HEK293 (cell line): ENCODE measurements around the gene EFEMP2.
A peak's percentile ranks its signal among the peaks of the same experiment; 100 is the strongest.

ENCODE experiments used
- CTCF ChIA-PET: fragments of 350-600 bp; formaldehyde crosslinking; extraction: SDS; loops from one replicate; lab custom pipeline; 2021; ENCODE audit warnings: antibody characterized with exemption; lab: Yijun Ruan, JAX
- POLR2A ChIA-PET: fragments of 300-600 bp; formaldehyde crosslinking; extraction: SDS; loops from one replicate; lab custom pipeline; 2020; ENCODE audit warnings: antibody characterized with exemption, inconsistent platforms; lab: Yijun Ruan, JAX
- H3K27ac ChIP-seq: fragments of 200-500 bp; sonication (Bioruptor generic); 2 replicates; pipeline ENCODE4 v1.5.1; 2014; ENCODE audit warnings: low read depth, low read length, control low read depth, inconsistent platforms; ENCODE audit errors: extremely low read depth
- H3K36me3 ChIP-seq, 2 experiments: fragments of 200-500 bp in 1 of 2; sonication (Bioruptor generic) in 1 of 2; 1 replicate in 1 of 2; 2 replicates in 1 of 2; pipeline ENCODE4 v1.5.1; 2014 to 2017; ENCODE audit warnings: inconsistent platforms in 2 of 2, low read length in 2 of 2; ENCODE audit not compliant: control insufficient read depth in 2 of 2, insufficient read depth in 1 of 2
- H3K4me1 ChIP-seq: fragments of 200-500 bp; sonication (Bioruptor generic); 2 replicates; pipeline ENCODE4 v1.5.1; 2014; ENCODE audit warnings: mild to moderate bottlenecking, low read length, inconsistent platforms; ENCODE audit not compliant: control insufficient read depth, insufficient read depth
- H3K4me3 ChIP-seq: 2 replicates; pipeline ENCODE4 v1.5.1; 2011; ENCODE audit warnings: low read depth, mild to moderate bottlenecking, control low read depth, low read length, moderate library complexity
- H3K9me3 ChIP-seq: fragments of 200-500 bp; sonication (Bioruptor generic); 2 replicates; pipeline ENCODE4 v1.5.1; 2014; ENCODE audit warnings: low read depth, low read length, inconsistent platforms; ENCODE audit not compliant: control insufficient read depth, insufficient read depth
- GLI2 ChIP-seq: fragments of 450-650 bp; formaldehyde crosslinking; IDR thresholded peaks from 2 replicates; pipeline ENCODE4; 2017; ENCODE audit warnings: missing biosample characterization, missing genetic modification characterization, low read depth, borderline replicate concordance
- KLF7 ChIP-seq: fragments of 450-650 bp; formaldehyde crosslinking; IDR thresholded peaks from 2 replicates; pipeline ENCODE4 v1.5.1; 2016; ENCODE audit warnings: missing biosample characterization, missing genetic modification characterization, borderline replicate concordance
- MEIS1 ChIP-seq: sonication (generic); formaldehyde crosslinking; IDR thresholded peaks from 2 replicates; pipeline ENCODE4 v1.8.1; 2022; ENCODE audit warnings: missing genetic modification reagents, mild to moderate bottlenecking, borderline replicate concordance
- SP7 ChIP-seq: fragments of 450-650 bp; formaldehyde crosslinking; IDR thresholded peaks from 2 replicates; pipeline ENCODE4 v1.5.1; 2016; ENCODE audit warnings: missing biosample characterization, missing genetic modification characterization
- ZBTB20 ChIP-seq: fragments of 450-650 bp; formaldehyde crosslinking; IDR thresholded peaks from 2 replicates; pipeline ENCODE4 v1.5.1; 2016; ENCODE audit warnings: missing biosample characterization, missing genetic modification characterization
- ZBTB48 ChIP-seq: fragments of 450-650 bp; formaldehyde crosslinking; IDR thresholded peaks from 2 replicates; pipeline ENCODE4 v1.5.1; 2016; ENCODE audit warnings: missing biosample characterization, missing genetic modification characterization
- ZFP41 ChIP-seq: fragments of 450-650 bp; formaldehyde crosslinking; IDR thresholded peaks from 2 replicates; pipeline ENCODE4 v1.5.1; 2016; ENCODE audit warnings: missing biosample characterization, missing genetic modification characterization, borderline replicate concordance
- ZNF157 ChIP-seq: fragments of 450-650 bp; formaldehyde crosslinking; IDR thresholded peaks from 2 replicates; pipeline ENCODE4 v1.5.1; 2016; ENCODE audit warnings: missing biosample characterization, missing genetic modification characterization
- ZNF274 ChIP-seq, 2 experiments: fragments of 200-500 bp in 1 of 2; fragments of 450-650 bp in 1 of 2; sonication (Bioruptor generic) in 1 of 2; formaldehyde crosslinking in 1 of 2; IDR thresholded peaks; 2 replicates each; pipeline versions ENCODE4 v1.5.1 to v1.6.1; 2014 to 2016; ENCODE audit warnings: borderline replicate concordance in 1 of 2, inconsistent platforms in 1 of 2, low read length in 1 of 2, missing biosample characterization in 1 of 2, missing genetic modification characterization in 1 of 2
- ZNF350 ChIP-seq: fragments of 450-650 bp; formaldehyde crosslinking; IDR thresholded peaks from 2 replicates; pipeline ENCODE4 v1.5.0; 2017; ENCODE audit warnings: missing biosample characterization, mild to moderate bottlenecking, missing genetic modification characterization
- ZNF394 ChIP-seq: fragments of 450-650 bp; formaldehyde crosslinking; IDR thresholded peaks from 2 replicates; pipeline ENCODE4 v1.5.1; 2016; ENCODE audit warnings: missing biosample characterization, missing genetic modification characterization, mild to moderate bottlenecking, moderate library complexity, borderline replicate concordance
- ZNF404 ChIP-seq: fragments of 450-650 bp; formaldehyde crosslinking; IDR thresholded peaks from 2 replicates; pipeline ENCODE4 v1.5.1; 2017; ENCODE audit warnings: missing biosample characterization, missing genetic modification characterization
- ZNF658 ChIP-seq: fragments of 450-650 bp; formaldehyde crosslinking; IDR thresholded peaks from 2 replicates; pipeline ENCODE4; 2016; ENCODE audit warnings: missing biosample characterization, missing genetic modification characterization
- ZNF777 ChIP-seq: fragments of 450-650 bp; formaldehyde crosslinking; IDR thresholded peaks from 2 replicates; pipeline ENCODE4 v1.5.1; 2017; ENCODE audit warnings: missing biosample characterization, missing genetic modification characterization, borderline replicate concordance
- ZXDB ChIP-seq: fragments of 450-650 bp; formaldehyde crosslinking; IDR thresholded peaks from 2 replicates; pipeline ENCODE4 v1.5.1; 2016; ENCODE audit warnings: missing biosample characterization, missing genetic modification characterization
- TF ChIP-seq, protein P1 (sequence below): fragments of 450-650 bp; IDR thresholded peaks from 2 replicates; pipeline ENCODE4 v1.5.1; 2018; ENCODE audit warnings: missing biosample characterization, missing genetic modification characterization
- TF ChIP-seq, protein P2 (sequence below): fragments of 450-650 bp; formaldehyde crosslinking; IDR thresholded peaks from 2 replicates; pipeline ENCODE4 v1.5.1; 2016; ENCODE audit warnings: missing biosample characterization, missing genetic modification characterization, borderline replicate concordance

EFEMP2 gene

DNA sequence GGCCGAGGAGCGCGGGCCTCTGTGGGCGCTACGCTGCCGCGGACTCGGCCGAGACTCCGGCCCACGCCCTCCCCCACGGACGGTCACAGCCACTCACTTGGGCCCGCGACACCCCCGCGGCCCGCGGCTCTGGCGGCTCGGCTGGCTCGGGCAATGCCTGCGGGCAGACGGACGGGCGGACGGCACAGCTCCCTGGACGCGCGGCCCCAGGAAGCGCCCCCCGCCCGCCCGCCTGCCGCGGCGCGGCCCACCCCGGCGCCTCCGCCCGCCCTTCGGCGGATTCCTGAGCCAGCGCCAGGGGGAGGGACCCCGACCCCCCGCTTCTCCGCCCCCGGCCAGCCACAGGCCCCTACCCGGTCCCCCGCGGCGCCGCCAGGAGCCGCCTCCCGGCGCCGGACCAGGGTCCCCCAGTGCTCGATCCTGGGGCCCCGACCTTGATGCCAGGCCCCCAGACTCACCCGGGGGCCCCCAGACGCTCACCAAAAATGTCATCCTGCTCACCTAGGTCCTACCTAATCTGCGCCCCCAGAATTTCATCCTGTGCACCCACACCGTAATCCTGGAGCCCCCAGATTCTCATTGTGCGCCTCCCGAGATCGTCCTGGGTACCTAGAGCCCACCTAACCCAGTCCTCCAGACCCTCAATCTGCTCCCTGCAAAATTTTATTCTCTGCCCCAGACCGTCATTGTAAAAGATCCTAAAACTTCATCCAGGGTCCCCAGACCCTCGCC is at the start of gene EFEMP2:
EFEMP2 (minus strand) TSS at position 215 of the 732 bp plus-strand sequence. CDS start 446 bp downstream, outside the sequence.
- Histone ChIP-seq H3K36me3 (peaks cover 0 to 8% of the 10 kb centered on the region in 2 experiments; a peak in 1 of 3 replicates), H3K9me3 (no peaks in the 10 kb centered on the region), H3K27ac (no peak within 1 kb of the TSS)
- TF ChIP-seq, protein P1, sequence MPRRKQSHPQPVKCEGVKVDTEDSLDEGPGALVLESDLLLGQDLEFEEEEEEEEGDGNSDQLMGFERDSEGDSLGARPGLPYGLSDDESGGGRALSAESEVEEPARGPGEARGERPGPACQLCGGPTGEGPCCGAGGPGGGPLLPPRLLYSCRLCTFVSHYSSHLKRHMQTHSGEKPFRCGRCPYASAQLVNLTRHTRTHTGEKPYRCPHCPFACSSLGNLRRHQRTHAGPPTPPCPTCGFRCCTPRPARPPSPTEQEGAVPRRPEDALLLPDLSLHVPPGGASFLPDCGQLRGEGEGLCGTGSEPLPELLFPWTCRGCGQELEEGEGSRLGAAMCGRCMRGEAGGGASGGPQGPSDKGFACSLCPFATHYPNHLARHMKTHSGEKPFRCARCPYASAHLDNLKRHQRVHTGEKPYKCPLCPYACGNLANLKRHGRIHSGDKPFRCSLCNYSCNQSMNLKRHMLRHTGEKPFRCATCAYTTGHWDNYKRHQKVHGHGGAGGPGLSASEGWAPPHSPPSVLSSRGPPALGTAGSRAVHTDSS (tag by site-specific recombination): no peak
- no peak for TF ChIP-seq ZBTB48 (tag by site-specific recombination)
- TF ChIP-seq ZNF394: no peak
- TF ChIP-seq ZBTB20 (tag by site-specific recombination): 0 out of 2 replicates have a peak, but pooled peaks have one; percentile 20
- TF ChIP-seq, all 188 proteins: peak for 1
- no peaks in the 10 kb centered on the region for H3K4me1 ChIP-seq
- POLR2A ChIA-PET: interaction anchor here (1.1 to 6.6 kb wide), 5 partner anchors 12 to 16 kb away, joined by 3 to 111 read pairs (median 9); partner anchors contain the start of genes CFL1, FIBP and MUS81
- CTCF ChIA-PET: interaction anchor here (0.6 to 4.2 kb wide), 7 partner anchors 12 to 272 kb away, joined by 3 to 37 read pairs (median 17); partner anchors contain the start of genes CCDC85B, FIBP and MUS81
- peak within 1 kb of the TSS; percentile 44 for H3K4me3 ChIP-seq

- no peak overlapping the region for H3K27ac ChIP-seq
- CTCF ChIA-PET: interaction anchor here (0.6 to 2.1 kb wide), 3 partner anchors 33 to 104 kb away, joined by 3 to 10 read pairs (median 3); partner anchors contain the start of genes CCDC85B and FIBP
- no peak overlapping the region for H3K4me3 ChIP-seq
- H3K36me3 ChIP-seq: peaks cover 0 to 14% of the 10 kb centered on the region in 2 experiments; a peak in 2 of 3 replicates
- TF ChIP-seq ZNF658: no peak
- TF ChIP-seq SP7 (tag by site-specific recombination): no peak
- no peak for TF ChIP-seq ZFP41 (tag by site-specific recombination)
- no peak for TF ChIP-seq KLF7
- TF ChIP-seq ZNF404 (tag by site-specific recombination): no peak
- TF ChIP-seq MEIS1 (CRISPR knock-in tag): no peak
- TF ChIP-seq GLI2 (tag by site-specific recombination): no peak
- no peak for TF ChIP-seq ZNF350 (tag by site-specific recombination)
- no peak for TF ChIP-seq ZNF274 (IDR thresholded peaks at IDR 0.05; ENCODE audit: low read length)
- TF ChIP-seq ZNF274 (tag by site-specific recombination; IDR thresholded peaks at IDR 0.05; ENCODE audit: borderline replicate concordance): no peak
- TF ChIP-seq, protein P2, sequence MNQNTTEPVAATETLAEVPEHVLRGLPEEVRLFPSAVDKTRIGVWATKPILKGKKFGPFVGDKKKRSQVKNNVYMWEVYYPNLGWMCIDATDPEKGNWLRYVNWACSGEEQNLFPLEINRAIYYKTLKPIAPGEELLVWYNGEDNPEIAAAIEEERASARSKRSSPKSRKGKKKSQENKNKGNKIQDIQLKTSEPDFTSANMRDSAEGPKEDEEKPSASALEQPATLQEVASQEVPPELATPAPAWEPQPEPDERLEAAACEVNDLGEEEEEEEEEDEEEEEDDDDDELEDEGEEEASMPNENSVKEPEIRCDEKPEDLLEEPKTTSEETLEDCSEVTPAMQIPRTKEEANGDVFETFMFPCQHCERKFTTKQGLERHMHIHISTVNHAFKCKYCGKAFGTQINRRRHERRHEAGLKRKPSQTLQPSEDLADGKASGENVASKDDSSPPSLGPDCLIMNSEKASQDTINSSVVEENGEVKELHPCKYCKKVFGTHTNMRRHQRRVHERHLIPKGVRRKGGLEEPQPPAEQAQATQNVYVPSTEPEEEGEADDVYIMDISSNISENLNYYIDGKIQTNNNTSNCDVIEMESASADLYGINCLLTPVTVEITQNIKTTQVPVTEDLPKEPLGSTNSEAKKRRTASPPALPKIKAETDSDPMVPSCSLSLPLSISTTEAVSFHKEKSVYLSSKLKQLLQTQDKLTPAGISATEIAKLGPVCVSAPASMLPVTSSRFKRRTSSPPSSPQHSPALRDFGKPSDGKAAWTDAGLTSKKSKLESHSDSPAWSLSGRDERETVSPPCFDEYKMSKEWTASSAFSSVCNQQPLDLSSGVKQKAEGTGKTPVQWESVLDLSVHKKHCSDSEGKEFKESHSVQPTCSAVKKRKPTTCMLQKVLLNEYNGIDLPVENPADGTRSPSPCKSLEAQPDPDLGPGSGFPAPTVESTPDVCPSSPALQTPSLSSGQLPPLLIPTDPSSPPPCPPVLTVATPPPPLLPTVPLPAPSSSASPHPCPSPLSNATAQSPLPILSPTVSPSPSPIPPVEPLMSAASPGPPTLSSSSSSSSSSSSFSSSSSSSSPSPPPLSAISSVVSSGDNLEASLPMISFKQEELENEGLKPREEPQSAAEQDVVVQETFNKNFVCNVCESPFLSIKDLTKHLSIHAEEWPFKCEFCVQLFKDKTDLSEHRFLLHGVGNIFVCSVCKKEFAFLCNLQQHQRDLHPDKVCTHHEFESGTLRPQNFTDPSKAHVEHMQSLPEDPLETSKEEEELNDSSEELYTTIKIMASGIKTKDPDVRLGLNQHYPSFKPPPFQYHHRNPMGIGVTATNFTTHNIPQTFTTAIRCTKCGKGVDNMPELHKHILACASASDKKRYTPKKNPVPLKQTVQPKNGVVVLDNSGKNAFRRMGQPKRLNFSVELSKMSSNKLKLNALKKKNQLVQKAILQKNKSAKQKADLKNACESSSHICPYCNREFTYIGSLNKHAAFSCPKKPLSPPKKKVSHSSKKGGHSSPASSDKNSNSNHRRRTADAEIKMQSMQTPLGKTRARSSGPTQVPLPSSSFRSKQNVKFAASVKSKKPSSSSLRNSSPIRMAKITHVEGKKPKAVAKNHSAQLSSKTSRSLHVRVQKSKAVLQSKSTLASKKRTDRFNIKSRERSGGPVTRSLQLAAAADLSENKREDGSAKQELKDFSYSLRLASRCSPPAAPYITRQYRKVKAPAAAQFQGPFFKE (tag by site-specific recombination): no peak
- no peak for TF ChIP-seq ZNF777 (tag by site-specific recombination)
- no peak for TF ChIP-seq ZNF157 (tag by site-specific recombination)
- TF ChIP-seq ZXDB: no peak
- no peaks in the 10 kb centered on the region for H3K9me3 ChIP-seq
- no peaks in the 10 kb centered on the region; the same call in 1 of the 2 replicates for H3K4me1 ChIP-seq
- POLR2A ChIA-PET: interaction anchor here (1.8 kb wide), 1 partner anchor 62 kb away, joined by 4 read pairs; no protein-coding TSS in a partner anchor
These were observed 49.3 kb upstream of the EFEMP2 start for GRCh38 chr11:65921876-65922275.
